ENCODE measurements around the gene IYD. TPM values are rescaled to one million over a fixed set of nuclear protein-coding genes. Genes with fewer than 3 reads are reported as not detected.

The IYD gene
- total RNA-seq, 1 donor, result not detected

- no peak overlapping the region for H2AFZ ChIP-seq (ENCODE audit: low read length)
- no peaks in the 10 kb centered on the region for H3K4me1 ChIP-seq (ENCODE audit: insufficient read depth, low read length)
- H3K9me3 ChIP-seq (ENCODE audit: low read depth, low read length), result no peaks in the 10 kb centered on the region
- TF ChIP-seq, protein P1, sequence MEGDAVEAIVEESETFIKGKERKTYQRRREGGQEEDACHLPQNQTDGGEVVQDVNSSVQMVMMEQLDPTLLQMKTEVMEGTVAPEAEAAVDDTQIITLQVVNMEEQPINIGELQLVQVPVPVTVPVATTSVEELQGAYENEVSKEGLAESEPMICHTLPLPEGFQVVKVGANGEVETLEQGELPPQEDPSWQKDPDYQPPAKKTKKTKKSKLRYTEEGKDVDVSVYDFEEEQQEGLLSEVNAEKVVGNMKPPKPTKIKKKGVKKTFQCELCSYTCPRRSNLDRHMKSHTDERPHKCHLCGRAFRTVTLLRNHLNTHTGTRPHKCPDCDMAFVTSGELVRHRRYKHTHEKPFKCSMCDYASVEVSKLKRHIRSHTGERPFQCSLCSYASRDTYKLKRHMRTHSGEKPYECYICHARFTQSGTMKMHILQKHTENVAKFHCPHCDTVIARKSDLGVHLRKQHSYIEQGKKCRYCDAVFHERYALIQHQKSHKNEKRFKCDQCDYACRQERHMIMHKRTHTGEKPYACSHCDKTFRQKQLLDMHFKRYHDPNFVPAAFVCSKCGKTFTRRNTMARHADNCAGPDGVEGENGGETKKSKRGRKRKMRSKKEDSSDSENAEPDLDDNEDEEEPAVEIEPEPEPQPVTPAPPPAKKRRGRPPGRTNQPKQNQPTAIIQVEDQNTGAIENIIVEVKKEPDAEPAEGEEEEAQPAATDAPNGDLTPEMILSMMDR (IDR thresholded peaks at IDR 0.05; ENCODE audit: extremely low read depth, low read depth, low read length), result no peak
- no peaks in the 10 kb centered on the region for H4K20me1 ChIP-seq (ENCODE audit: insufficient read depth, low read length)
- no peak for DNase-seq (ENCODE audit: insufficient read length, low spot score, missing footprints)
- no peaks in the 10 kb centered on the region for H3K79me2 ChIP-seq (ENCODE audit: insufficient read depth, low read length)
- peaks cover 3% of the 10 kb centered on the region for H3K27me3 ChIP-seq (ENCODE audit: insufficient read depth, low read length)
- no peak overlapping the region for H3K27ac ChIP-seq (ENCODE audit: low read depth, low read length)
- H3K4me3 ChIP-seq (ENCODE audit: insufficient read depth, low read length), result no peak overlapping the region
- no peaks in the 10 kb centered on the region for H3K36me3 ChIP-seq (ENCODE audit: insufficient read depth, low read length)
- H3K4me2 ChIP-seq (ENCODE audit: insufficient read depth, low read length), result no peak overlapping the region
Measured at GRCh38 chr6:150439373-150439772, 70.6 kb downstream of the IYD start.

- no peak overlapping the region for H2AFZ ChIP-seq (ENCODE audit: low read length)
- H3K9me3 ChIP-seq (ENCODE audit: low read depth, low read length), result no peaks in the 10 kb centered on the region
- H3K79me2 ChIP-seq (ENCODE audit: insufficient read depth, low read length), result no peaks in the 10 kb centered on the region
- no peaks in the 10 kb centered on the region for H3K27me3 ChIP-seq (ENCODE audit: insufficient read depth, low read length)
- no peaks in the 10 kb centered on the region for H3K4me1 ChIP-seq (ENCODE audit: insufficient read depth, low read length)
- DNase-seq (ENCODE audit: insufficient read length, low spot score, missing footprints), result no peak
- H3K4me2 ChIP-seq (ENCODE audit: insufficient read depth, low read length), result no peak overlapping the region
- H3K4me3 ChIP-seq (ENCODE audit: insufficient read depth, low read length), result no peak overlapping the region
- H4K20me1 ChIP-seq (ENCODE audit: insufficient read depth, low read length), result no peaks in the 10 kb centered on the region
- no peak overlapping the region for H3K27ac ChIP-seq (ENCODE audit: low read depth, low read length)
- H3K36me3 ChIP-seq (ENCODE audit: insufficient read depth, low read length), result no peaks in the 10 kb centered on the region
- TF ChIP-seq, protein P1 (IDR thresholded peaks at IDR 0.05; ENCODE audit: extremely low read depth, low read depth, low read length), result no peak
Measured at GRCh38 chr6:150443621-150444020, 74.8 kb downstream of the IYD start.

DNA sequence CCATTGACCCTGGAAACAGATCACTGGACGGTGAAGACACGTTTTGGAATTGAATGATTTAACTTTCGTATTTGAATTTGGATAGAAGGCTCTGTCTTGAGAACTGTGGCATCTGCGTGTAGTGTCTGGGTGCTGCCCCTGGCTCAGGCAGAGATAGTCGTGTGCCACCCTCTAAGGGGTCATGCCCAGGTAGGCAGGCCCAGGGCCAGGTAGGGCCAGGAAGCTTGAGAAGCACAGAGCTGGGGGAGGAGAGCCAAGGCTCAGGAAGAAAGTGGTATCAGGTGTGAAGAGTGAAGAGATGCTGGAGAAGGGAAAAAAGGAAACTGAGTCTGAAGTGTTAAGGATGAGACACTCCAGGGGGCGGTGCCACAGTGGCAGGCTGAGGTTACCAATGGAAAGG is 75.5 kb downstream of the IYD start:
- H3K9me3 ChIP-seq (ENCODE audit: low read depth, low read length), result no peaks in the 10 kb centered on the region
- TF ChIP-seq, protein P1 (IDR thresholded peaks at IDR 0.05; ENCODE audit: extremely low read depth, low read depth, low read length), result no peak
- DNase-seq (ENCODE audit: insufficient read length, low spot score, missing footprints), result no peak

GRCh38 chr6:150445486-150445885 is 76.7 kb downstream of the IYD start:
- H4K20me1 ChIP-seq (ENCODE audit: insufficient read depth, low read length), result no peaks in the 10 kb centered on the region
- no peak overlapping the region for H3K27ac ChIP-seq (ENCODE audit: low read depth, low read length)
- TF ChIP-seq, protein P1 (IDR thresholded peaks at IDR 0.05; ENCODE audit: extremely low read depth, low read depth, low read length), result no peak
- no peak overlapping the region for H3K4me3 ChIP-seq (ENCODE audit: insufficient read depth, low read length)
- no peaks in the 10 kb centered on the region for H3K9me3 ChIP-seq (ENCODE audit: low read depth, low read length)
- H2AFZ ChIP-seq (ENCODE audit: low read length), result no peak overlapping the region
- DNase-seq (ENCODE audit: insufficient read length, low spot score, missing footprints), result no peak
- no peaks in the 10 kb centered on the region for H3K36me3 ChIP-seq (ENCODE audit: insufficient read depth, low read length)
- H3K4me1 ChIP-seq (ENCODE audit: insufficient read depth, low read length), result no peaks in the 10 kb centered on the region
- no peaks in the 10 kb centered on the region for H3K79me2 ChIP-seq (ENCODE audit: insufficient read depth, low read length)
- H3K4me2 ChIP-seq (ENCODE audit: insufficient read depth, low read length), result no peak overlapping the region
- H3K27me3 ChIP-seq (ENCODE audit: insufficient read depth, low read length), result no peaks in the 10 kb centered on the region

More for the DNA sequence above, 75.5 kb downstream of the IYD start:
- H3K79me2 ChIP-seq (ENCODE audit: insufficient read depth, low read length), result no peaks in the 10 kb centered on the region
- H2AFZ ChIP-seq (ENCODE audit: low read length), result no peak overlapping the region
- no peaks in the 10 kb centered on the region for H3K36me3 ChIP-seq (ENCODE audit: insufficient read depth, low read length)
- no peak overlapping the region for H3K4me3 ChIP-seq (ENCODE audit: insufficient read depth, low read length)
- no peaks in the 10 kb centered on the region for H3K27me3 ChIP-seq (ENCODE audit: insufficient read depth, low read length)
- no peaks in the 10 kb centered on the region for H4K20me1 ChIP-seq (ENCODE audit: insufficient read depth, low read length)
- no peak overlapping the region for H3K27ac ChIP-seq (ENCODE audit: low read depth, low read length)
- no peak overlapping the region for H3K4me2 ChIP-seq (ENCODE audit: insufficient read depth, low read length)
- H3K4me1 ChIP-seq (ENCODE audit: insufficient read depth, low read length), result no peaks in the 10 kb centered on the region

All from osteoblast (primary cell).